ENCODE data around the gene BCAR1. TPM values are rescaled to one million over a fixed set of nuclear protein-coding genes. Genes with fewer than 3 reads are reported as not detected.

The BCAR1 gene
- total RNA-seq, 4 donors from 2014 or later, result 125 to 201 (median 154) TPM

GRCh38 chr16:75252946-75253911 is 1.8 kb upstream of the BCAR1 start:
- H3K9me3 ChIP-seq, result no peaks in the 10 kb centered on the region
- H3K4me1 ChIP-seq, result peaks cover 64 to 88% (median 76%) of the 10 kb centered on the region in 4 donors
- H3K4me3 ChIP-seq, result no peak overlapping the region
- in situ Hi-C loops (cut with MboI; ENCODE audit: low pct_ligation_motif_present in 1 of 4, low pct_unique_long_range_greater_than_20kb in 1 of 4, low sequenced_read_pairs in 3 of 4) (no loop called here), intact Hi-C loops (cut with DNase I; ENCODE audit: low total_unique reads) (no loop called here)
- TF ChIP-seq CTCF (IDR thresholded peaks at IDR 0.05), result no peak
- TF ChIP-seq EP300 (IDR thresholded peaks at IDR 0.05; ENCODE audit: low read depth), result no peak
- TF ChIP-seq POLR2AphosphoS5 (IDR thresholded peaks at IDR 0.05), result no peak
- TF ChIP-seq POLR2A (IDR thresholded peaks at IDR 0.05), result no peak
- no peaks in the 10 kb centered on the region for H3K36me3 ChIP-seq
- WGBS, 2 donors (ENCODE audit: low coverage in 1 of 2), result 60% methylated on average over 15 of the region's 15 CpGs; no CpG with 5 or more reads in 1 of the 2 donors
- H3K27ac ChIP-seq, result peak overlapping the region; percentile 94 to 97 (median 96)
- no peak for DNase-seq
- no peaks in the 10 kb centered on the region for H3K27me3 ChIP-seq

GRCh38 chr16:75252049-75252864 is 833 bp upstream of the BCAR1 start:
- TF ChIP-seq CTCF (IDR thresholded peaks at IDR 0.05), result no peak
- TF ChIP-seq EP300 (IDR thresholded peaks at IDR 0.05; ENCODE audit: low read depth), result no peak
- TF ChIP-seq POLR2A (IDR thresholded peaks at IDR 0.05), result no peak
- no peak for TF ChIP-seq POLR2AphosphoS5 (IDR thresholded peaks at IDR 0.05)
- Histone ChIP-seq H3K27me3 (no peaks in the 10 kb centered on the region), H3K9me3 (no peaks in the 10 kb centered on the region), H3K27ac (peak overlapping the region; percentile 94 to 97 (median 96)), H3K4me1 (peaks cover 66 to 90% (median 80%) of the 10 kb centered on the region in 4 donors), H3K36me3 (no peaks in the 10 kb centered on the region), H3K4me3 (peak overlapping the region in 3 of 4 donors; percentile 78 to 91 (median 87))
- 62% methylated on average over 24 of the region's 24 CpGs; no CpG with 5 or more reads in 1 of the 2 donors for WGBS, 2 donors (ENCODE audit: low coverage in 1 of 2)
- in situ Hi-C loops (cut with MboI; ENCODE audit: low pct_ligation_motif_present in 1 of 4, low pct_unique_long_range_greater_than_20kb in 1 of 4, low sequenced_read_pairs in 3 of 4), result no loop called here
- no peak for DNase-seq
- intact Hi-C loops (cut with DNase I; ENCODE audit: low total_unique reads), result no loop called here

- Histone ChIP-seq H3K4me3 (peak overlapping the region; percentile 78 to 91 (median 86)), H3K4me1 (peaks cover 67 to 90% (median 81%) of the 10 kb centered on the region in 4 donors), H3K27me3 (no peaks in the 10 kb centered on the region), H3K36me3 (no peaks in the 10 kb centered on the region), H3K9me3 (no peaks in the 10 kb centered on the region), H3K27ac (peak overlapping the region; percentile 94 to 97 (median 96))
- in situ Hi-C loops (cut with MboI; ENCODE audit: low pct_ligation_motif_present in 1 of 4, low pct_unique_long_range_greater_than_20kb in 1 of 4, low sequenced_read_pairs in 3 of 4) (no loop called here), intact Hi-C loops (cut with DNase I; ENCODE audit: low total_unique reads) (no loop called here)
- DNase-seq, result peak; percentile 77
- WGBS, 2 donors (ENCODE audit: low coverage in 1 of 2), result 0% methylated on average over 29 of the region's 59 CpGs; no CpG with 5 or more reads in 1 of the 2 donors
- peak; percentile 62 for TF ChIP-seq POLR2A (IDR thresholded peaks at IDR 0.05)
- TF ChIP-seq CTCF (IDR thresholded peaks at IDR 0.05), result no peak
- TF ChIP-seq POLR2AphosphoS5 (IDR thresholded peaks at IDR 0.05), result peak in 2 of 3 donors; percentile 64 to 70
Observed at GRCh38 chr16:75250809-75251279, 580 bp downstream of the BCAR1 start.

All from transverse colon (tissue), 4 donors.